Measurements from ENCODE around the gene ZDHHC22.

- TF ChIP-seq CTCF (IDR thresholded peaks at IDR 0.05) (no peak), ZFX (IDR thresholded peaks at IDR 0.05; ENCODE audit: borderline replicate concordance) (no peak)
These were observed 17.9 kb downstream of the ZDHHC22 start for GRCh38 chr14:77123381-77124325.

Measured in 22Rv1 (cell line).